GM23338 (cell line): ENCODE results near the gene TRAPPC10.

Source experiments
- CREB1 ChIP-seq: fragments of 250-450 bp; sonication (Bioruptor Pico); IDR thresholded peaks from 2 replicates; pipeline ENCODE4 v1.5.0; 2020; ENCODE audit warnings: low read depth, mild to moderate bottlenecking, moderate library complexity
- EZH2 ChIP-seq: fragments of 200-600 bp; sonication (generic); IDR thresholded peaks from one replicate; pipeline ENCODE4 v1.8.0; 2017; ENCODE audit warnings: antibody characterized with exemption, mild to moderate bottlenecking, low read depth; ENCODE audit not compliant: unreplicated experiment
- EZH2phosphoT487 ChIP-seq: fragments of 200-600 bp; sonication (generic); IDR thresholded peaks from one replicate; pipeline ENCODE4 v1.8.1; 2018; ENCODE audit warnings: antibody characterized with exemption; ENCODE audit not compliant: unreplicated experiment
- POLR2AphosphoS5 ChIP-seq: IDR thresholded peaks from 2 replicates; pipeline ENCODE4 v1.6.1; 2016; ENCODE audit warnings: antibody characterized with exemption, low read depth
- STAT1 ChIP-seq: IDR thresholded peaks from one replicate; pipeline ENCODE4 v1.6.1; 2016; ENCODE audit warnings: antibody characterized with exemption; ENCODE audit not compliant: unreplicated experiment
- TF ChIP-seq, protein P1 (sequence below), 2 experiments: fragments of 200-600 bp in 1 of 2; sonication (generic) in 1 of 2; conservative IDR thresholded peaks; 2 replicates each; pipeline versions ENCODE4 v1.5.1 to v1.6.1; 2016 to 2017; ENCODE audit warnings: antibody characterized with exemption in 2 of 2, low read depth in 2 of 2, mild to moderate bottlenecking in 2 of 2, moderate library complexity in 1 of 2

DNA sequence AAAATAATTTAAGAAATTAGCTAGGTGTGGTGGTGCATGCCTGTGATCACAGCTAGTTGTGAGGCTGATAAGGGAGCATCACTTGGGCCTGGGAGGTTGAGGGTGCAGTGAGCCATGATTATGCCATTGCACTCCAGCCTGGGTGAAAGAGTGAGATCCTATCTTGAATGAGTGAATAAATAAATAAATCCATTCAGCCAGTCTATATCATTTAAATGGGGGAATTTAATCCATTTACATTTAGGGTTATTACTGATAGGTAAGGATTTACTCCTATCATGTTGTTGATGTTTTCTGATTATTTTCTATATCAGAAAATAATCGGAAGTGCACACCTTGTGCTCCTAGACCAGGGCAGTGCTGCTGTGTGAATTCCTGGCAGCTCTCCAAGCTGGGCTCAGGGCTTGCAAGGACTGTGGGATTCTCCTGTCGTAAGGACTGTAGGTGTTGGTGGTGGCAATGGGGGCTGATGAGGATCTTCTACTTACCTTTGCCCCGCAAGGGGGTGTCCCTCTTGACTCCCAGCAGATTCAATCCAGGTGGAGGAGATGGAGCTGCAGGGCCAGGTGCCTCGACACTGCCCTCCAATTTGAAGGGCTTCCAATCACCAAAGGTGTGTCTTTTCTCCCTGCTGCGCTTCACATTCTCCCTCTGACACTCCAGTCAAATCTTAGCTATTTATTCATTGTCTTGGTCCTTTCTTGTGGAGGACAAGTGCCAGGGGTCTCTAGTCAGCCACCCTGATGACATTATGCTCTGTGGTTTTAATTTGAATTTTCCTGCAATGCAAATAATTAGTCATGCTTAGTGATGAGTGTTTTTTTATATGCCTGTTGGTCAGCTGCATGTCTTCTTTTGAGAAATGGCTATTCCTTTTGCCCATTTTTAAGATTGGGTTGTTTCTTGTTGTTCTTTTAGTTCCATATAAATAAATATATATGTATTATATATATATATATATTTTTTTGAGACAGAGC is 14.1 kb upstream of the TRAPPC10 start:
- TF ChIP-seq, protein P1, sequence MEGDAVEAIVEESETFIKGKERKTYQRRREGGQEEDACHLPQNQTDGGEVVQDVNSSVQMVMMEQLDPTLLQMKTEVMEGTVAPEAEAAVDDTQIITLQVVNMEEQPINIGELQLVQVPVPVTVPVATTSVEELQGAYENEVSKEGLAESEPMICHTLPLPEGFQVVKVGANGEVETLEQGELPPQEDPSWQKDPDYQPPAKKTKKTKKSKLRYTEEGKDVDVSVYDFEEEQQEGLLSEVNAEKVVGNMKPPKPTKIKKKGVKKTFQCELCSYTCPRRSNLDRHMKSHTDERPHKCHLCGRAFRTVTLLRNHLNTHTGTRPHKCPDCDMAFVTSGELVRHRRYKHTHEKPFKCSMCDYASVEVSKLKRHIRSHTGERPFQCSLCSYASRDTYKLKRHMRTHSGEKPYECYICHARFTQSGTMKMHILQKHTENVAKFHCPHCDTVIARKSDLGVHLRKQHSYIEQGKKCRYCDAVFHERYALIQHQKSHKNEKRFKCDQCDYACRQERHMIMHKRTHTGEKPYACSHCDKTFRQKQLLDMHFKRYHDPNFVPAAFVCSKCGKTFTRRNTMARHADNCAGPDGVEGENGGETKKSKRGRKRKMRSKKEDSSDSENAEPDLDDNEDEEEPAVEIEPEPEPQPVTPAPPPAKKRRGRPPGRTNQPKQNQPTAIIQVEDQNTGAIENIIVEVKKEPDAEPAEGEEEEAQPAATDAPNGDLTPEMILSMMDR (conservative IDR thresholded peaks at IDR 0.05; ENCODE audit: low read depth in 2 of 2) = no peak
- TF ChIP-seq CREB1 (no peak), EZH2 (no peak), EZH2phosphoT487 (no peak), STAT1 (no peak), POLR2AphosphoS5 (no peak)
